OCI-M2 (cell line): ENCODE data around the gene CTNNA3.
"Not testable (repeated sequence)": the region's sequence is repeated elsewhere in the genome, so short reads cannot be mapped to it uniquely, and the experiment has no call there.

Experiments
- DNase-seq: peaks from one replicate; lab custom pipeline; 2025; ENCODE audit not compliant: unreplicated experiment; lab: John Stamatoyannopoulos, UW

CTNNA3 gene

GRCh38 chr10:66467042-66467441 lies 1229.0 kb downstream of the CTNNA3 start:
- no peak for DNase-seq

DNA sequence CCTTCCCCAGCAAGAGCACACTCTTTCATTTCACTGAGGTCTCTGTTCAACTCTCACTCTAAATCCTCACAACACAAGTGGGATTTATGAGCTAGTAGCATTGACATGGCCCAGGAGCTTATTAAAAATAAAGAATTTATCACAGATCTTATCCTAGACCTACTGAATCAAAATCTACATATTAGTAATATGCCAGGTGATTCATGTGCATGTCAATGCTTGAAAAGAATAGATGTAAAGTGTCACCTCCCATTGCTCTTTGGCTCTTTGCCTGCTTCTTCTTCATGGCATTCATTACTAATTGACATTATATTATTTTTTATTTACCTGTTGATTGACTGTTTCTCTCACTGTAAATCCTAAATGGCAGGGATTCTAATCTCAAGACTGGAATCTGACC lies 1229.4 kb downstream of the CTNNA3 start:
- DNase-seq: no peak

GRCh38 chr10:66463611-66464010 lies 1232.4 kb downstream of the CTNNA3 start:
- no peak for DNase-seq

- DNase-seq: no peak
These were observed 1238.4 kb downstream of the CTNNA3 start for GRCh38 chr10:66457629-66458028.

DNA sequence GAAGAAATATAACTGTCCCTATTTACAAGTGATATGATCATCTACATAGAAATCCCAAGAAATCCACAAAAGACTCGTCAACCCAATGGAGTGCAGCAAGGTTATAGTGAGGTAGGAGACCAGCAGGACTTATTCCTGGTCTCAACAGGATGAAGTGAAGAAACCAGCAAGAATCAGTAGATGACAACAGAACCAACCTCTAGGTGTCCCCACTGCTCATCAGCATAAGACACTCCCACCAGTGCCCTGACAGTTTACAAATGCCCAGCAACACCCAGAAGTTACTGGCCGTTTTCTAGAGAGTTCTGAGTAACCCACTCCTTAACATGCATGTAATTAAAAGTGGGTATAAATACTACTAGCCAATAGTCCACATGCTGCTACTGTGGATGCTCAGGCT lies 1240.7 kb downstream of the CTNNA3 start:
- no peak for DNase-seq

DNA sequence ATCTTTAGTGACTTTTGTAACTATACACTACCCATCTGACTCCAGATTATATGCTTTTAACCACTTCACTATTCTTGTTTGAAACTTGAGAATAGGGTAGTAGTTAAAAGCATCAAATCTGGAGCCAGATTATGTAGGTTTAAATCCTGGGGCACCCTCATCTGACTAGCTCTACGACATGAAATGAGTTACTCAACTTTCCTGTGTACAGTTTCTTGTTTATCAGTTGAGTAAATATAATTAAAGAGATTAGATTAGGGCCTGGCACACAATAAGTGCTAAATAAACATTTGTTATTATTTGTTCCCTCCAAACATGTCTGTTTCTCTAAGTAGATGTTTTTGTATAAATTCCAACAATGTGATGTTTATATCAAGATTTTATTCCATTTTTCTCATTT lies 1255.4 kb downstream of the CTNNA3 start:
- no peak for DNase-seq

DNA sequence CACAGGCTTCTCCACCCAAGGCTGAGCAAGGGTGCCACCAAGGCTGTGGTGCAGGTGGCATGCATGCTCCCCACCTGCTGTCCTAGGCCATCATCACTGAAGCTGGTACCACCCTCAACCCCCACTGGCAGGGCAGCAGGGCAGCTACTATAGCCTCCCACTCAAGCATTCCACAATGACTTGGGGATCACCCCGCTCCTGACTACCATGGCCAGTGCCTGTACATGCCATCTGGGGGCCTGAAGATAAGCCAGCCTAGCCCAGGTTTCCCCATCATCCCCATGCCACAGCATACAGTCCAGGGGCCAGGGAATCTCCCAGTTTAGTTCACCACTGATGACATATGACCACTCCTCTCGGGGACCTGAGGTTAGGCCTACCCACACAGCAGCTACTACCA lies 1281.1 kb downstream of the CTNNA3 start:
- no peak for DNase-seq

GRCh38 chr10:66405566-66405965 lies 1290.4 kb downstream of the CTNNA3 start:
- DNase-seq: no peak

- no peak for DNase-seq
These were observed 1297.3 kb downstream of the CTNNA3 start for GRCh38 chr10:66398669-66399068.

DNA sequence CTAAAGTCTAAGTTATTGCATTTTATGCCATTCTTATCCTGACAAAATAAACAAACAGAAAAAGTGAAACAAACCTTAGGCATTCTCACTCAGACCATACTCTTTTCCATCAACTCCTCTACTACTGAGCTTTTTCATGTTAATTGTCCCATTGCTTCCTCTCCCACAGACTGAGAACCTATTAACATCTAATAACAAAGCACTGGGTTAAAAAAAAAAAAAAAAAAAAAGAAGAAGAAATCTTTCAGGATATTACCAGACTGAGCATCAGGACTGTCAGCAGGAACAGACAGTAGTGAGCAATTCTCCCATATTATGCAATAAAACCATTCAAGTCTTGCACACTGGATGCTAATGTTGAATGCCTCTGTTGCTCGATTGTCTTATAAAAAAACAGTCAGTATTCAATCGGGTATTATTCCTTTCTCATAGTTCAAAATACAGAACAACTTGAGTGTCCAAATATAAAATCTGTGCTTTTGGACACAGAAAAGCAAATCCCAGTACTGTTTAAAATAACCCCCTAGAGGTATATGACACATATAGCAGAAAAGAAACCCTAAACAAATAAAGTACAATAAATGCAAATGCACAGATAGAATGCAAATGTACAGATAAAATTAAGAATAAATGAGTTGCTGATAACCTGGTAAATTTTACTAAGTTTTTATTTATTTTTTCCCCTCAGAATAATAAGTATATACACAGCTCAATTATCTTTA lies 1301.5 kb downstream of the CTNNA3 start:
- DNase-seq: no peak

DNA sequence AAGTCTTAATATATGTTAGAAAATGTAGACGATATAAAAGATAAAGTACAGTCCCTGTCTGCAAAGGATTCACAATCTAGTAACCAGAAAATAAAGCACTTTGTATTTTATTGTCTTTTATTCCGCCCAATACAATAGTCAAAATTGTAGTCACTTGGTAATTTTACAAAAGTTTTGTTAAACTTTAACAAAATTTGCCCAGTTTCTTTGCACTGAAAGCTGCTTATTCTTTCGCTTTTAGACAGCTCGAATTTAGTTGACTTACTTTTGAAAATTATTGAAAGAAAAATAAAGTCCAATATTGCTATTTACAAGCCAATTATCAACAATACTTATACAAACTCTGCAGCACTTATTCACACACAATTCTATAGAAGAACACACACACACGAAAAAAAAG lies 1305.1 kb downstream of the CTNNA3 start:
- DNase-seq: no peak

- DNase-seq: no peak
These were observed 1315.0 kb downstream of the CTNNA3 start for GRCh38 chr10:66381045-66381444.

GRCh38 chr10:66378117-66378876 lies 1317.7 kb downstream of the CTNNA3 start:
- DNase-seq: no peak

GRCh38 chr10:66368146-66368545 lies 1327.8 kb downstream of the CTNNA3 start:
- DNase-seq: no peak

DNA sequence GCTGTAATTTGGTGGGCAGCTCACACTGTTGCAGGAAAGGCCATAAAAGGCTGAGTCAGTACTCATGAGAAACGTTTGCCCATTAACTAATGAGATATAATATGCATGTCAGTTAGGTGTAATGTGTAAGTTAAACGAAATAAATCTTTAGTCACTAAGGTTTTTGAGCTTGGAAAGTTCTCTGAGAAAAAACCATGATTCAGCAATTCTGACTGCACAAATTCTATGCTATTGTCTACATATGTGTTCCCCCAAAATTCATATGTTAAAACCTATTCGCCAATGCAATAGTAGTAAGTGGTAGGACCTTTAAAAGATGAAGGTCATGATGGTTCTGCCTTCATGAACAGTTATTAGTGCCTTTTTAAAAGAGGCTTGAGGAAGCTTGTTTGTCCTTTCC lies 1329.8 kb downstream of the CTNNA3 start:
- DNase-seq: no peak

GRCh38 chr10:66365686-66366085 lies 1330.3 kb downstream of the CTNNA3 start:
- DNase-seq: no peak

DNA sequence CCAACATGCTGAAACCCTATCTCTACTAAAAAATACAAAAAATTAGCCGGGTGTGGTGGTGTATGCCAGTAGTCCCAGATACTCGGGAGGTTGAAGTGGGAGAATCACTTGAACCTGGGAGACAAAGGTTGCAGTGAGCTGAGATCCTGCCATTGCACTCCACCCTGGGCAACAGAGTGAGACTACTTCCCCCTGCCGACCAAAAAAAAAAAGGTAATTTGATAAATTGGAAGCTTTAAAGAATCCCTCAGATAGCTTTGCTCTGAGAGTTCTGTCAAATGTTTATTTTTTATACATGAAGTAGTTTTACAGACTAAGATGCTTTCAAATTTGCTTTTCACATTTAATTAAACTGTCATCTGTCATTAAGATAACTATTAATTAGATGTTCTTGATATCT lies 1333.5 kb downstream of the CTNNA3 start:
- DNase-seq: no peak

DNA sequence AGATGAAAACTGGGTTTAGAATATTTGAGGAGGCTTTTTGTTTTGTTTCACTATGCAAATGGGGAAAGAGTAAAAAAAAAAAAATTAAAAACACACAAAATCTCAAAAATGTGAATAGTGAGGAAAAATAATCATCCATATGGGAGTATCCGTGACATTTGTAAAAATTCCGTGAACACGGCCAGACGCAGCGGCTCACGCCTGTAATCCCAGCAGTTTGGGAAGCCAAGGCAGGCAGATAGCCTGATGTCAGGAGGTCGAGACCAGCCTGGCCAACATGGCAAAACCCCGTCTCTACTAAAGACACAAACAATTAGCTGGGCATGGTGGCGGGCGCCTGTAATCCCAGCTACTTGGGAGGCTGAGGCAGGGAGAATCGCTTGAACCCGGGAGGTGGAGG lies 1342.2 kb downstream of the CTNNA3 start:
- DNase-seq: not testable (repeated sequence)

DNA sequence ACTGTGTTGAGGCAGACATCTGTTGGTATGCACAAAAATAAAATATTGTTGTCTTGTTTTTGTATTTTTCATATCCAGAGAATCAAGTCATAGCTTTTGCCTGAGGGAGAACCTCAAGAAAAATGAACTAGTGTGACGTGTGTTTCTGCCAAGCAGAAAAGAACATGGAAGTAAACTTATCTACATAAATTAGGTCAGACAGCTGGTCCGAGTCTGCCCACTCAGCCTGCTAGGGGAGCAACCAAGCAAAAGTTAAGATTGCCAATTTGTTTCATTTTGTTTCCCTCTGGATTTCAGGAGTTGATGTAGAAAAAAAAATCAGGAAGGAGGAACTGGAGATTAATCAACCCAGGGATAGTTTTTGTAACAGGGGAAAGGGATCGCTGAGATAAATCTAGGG lies 1342.6 kb downstream of the CTNNA3 start:
- DNase-seq: no peak

GRCh38 chr10:66350622-66351399 lies 1345.2 kb downstream of the CTNNA3 start:
- DNase-seq: no peak

DNA sequence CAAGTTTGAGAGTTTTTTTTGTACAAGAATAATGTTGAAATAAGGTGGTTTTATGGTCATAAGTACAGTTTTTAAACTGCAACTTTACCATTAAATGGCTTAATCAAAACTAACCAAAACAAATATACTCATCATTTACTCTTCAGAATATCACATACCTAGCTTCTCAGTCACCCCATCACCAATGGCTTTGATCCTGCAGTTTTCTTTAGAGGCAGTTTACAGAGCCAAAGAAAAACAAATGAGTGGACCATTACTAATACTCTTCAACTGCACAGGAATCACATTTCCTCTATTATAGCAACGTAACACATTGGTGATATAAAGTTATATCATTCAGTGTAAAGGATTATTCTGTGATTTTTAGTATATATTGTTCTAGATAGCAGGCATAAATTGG lies 1346.3 kb downstream of the CTNNA3 start:
- DNase-seq: no peak

GRCh38 chr10:66349076-66349475 lies 1346.9 kb downstream of the CTNNA3 start:
- DNase-seq: no peak
